Measurements from ENCODE around the gene TRAF1.

DNA sequence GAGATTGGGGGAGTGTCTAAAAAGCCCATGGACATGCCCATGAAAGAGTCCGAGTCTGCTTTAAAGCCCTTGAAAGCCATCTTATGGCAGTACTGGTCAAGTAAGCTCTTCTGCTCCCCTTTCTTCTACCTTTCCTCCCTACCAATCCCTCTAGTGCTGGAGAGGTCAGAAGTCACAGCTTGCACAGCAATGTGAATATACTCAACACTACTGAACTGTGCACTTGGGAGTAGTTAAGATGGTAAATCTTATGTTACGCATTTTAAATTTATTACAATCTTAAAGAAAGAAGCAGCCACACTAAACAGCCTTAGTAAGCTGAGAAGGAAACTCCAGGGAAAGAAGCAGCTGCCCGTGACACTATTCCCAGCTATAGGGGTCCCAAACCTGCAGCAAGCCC, 12.3 kb upstream of the TRAF1 start:
- TF ChIP-seq POLR2A (IDR thresholded peaks at IDR 0.05): no peak
- TF ChIP-seq, protein P1, sequence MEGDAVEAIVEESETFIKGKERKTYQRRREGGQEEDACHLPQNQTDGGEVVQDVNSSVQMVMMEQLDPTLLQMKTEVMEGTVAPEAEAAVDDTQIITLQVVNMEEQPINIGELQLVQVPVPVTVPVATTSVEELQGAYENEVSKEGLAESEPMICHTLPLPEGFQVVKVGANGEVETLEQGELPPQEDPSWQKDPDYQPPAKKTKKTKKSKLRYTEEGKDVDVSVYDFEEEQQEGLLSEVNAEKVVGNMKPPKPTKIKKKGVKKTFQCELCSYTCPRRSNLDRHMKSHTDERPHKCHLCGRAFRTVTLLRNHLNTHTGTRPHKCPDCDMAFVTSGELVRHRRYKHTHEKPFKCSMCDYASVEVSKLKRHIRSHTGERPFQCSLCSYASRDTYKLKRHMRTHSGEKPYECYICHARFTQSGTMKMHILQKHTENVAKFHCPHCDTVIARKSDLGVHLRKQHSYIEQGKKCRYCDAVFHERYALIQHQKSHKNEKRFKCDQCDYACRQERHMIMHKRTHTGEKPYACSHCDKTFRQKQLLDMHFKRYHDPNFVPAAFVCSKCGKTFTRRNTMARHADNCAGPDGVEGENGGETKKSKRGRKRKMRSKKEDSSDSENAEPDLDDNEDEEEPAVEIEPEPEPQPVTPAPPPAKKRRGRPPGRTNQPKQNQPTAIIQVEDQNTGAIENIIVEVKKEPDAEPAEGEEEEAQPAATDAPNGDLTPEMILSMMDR (IDR thresholded peaks at IDR 0.05): no peak
